ENCODE results near the gene USP17L28. TPM values are rescaled to one million over a fixed set of nuclear protein-coding genes. Genes with fewer than 3 reads are reported as not detected.

The USP17L28 gene
- not detected in 2 replicates for total RNA-seq

GRCh38 chr4:9348593-9348992, at the start of gene USP17L28:
Gene USP17L28, plus strand, starts transcription at chr4:9348893. Its CDS starts 0 bp downstream, at chr4:9348893.

GRCh38 chr4:9324865-9325264, 23.8 kb upstream of the USP17L28 start, which contains the start of gene USP17L24:
Gene USP17L24, plus strand, starts transcription at chr4:9325165. Its CDS starts 0 bp downstream, at chr4:9325165.

GRCh38 chr4:9329611-9330010, 19.1 kb upstream of the USP17L28 start, which contains the start of gene USP17L25:
Gene USP17L25, plus strand, starts transcription at chr4:9329911. Its CDS starts 0 bp downstream, at chr4:9329911.

GRCh38 chr4:9334358-9334757, 14.3 kb upstream of the USP17L28 start, which contains the start of gene USP17L26:
Gene USP17L26, plus strand, starts transcription at chr4:9334658. Its CDS starts 0 bp downstream, at chr4:9334658.

GRCh38 chr4:9339103-9339502, 9.6 kb upstream of the USP17L28 start, which contains the start of gene USP17L5:
Gene USP17L5, plus strand, starts transcription at chr4:9339403. Its CDS starts 0 bp downstream, at chr4:9339403.

GRCh38 chr4:9343848-9344247, 4.8 kb upstream of the USP17L28 start, which contains the start of gene USP17L27:
Gene USP17L27, plus strand, starts transcription at chr4:9344148. Its CDS starts 0 bp downstream, at chr4:9344148.

GRCh38 chr4:9353338-9353737, 4.6 kb downstream of the USP17L28 start, which contains the start of gene USP17L29:
Gene USP17L29, plus strand, starts transcription at chr4:9353638. Its CDS starts 0 bp downstream, at chr4:9353638.

GRCh38 chr4:9362829-9363228, 14.1 kb downstream of the USP17L28 start, which contains the start of gene USP17L30:
Gene USP17L30, plus strand, starts transcription at chr4:9363129. Its CDS starts 0 bp downstream, at chr4:9363129.

Other genes with a start within 250 kb of the USP17L28 start
- gene FAM90A26, start 178.5 kb upstream of the USP17L28 start, total RNA-seq, result not detected in 2 replicates
- gene USP17L10, start 138.2 kb upstream of the USP17L28 start, total RNA-seq, result not detected in 2 replicates
- gene USP17L11, start 133.5 kb upstream of the USP17L28 start, total RNA-seq, result not detected in 2 replicates
- not detected in 2 replicates for gene USP17L12, start 128.7 kb upstream of the USP17L28 start, total RNA-seq
- not detected in 2 replicates for gene USP17L13, start 124.0 kb upstream of the USP17L28 start, total RNA-seq
- not detected in 2 replicates for gene USP17L15, start 114.5 kb upstream of the USP17L28 start, total RNA-seq
- gene USP17L17, start 105.0 kb upstream of the USP17L28 start, total RNA-seq, result not detected in 2 replicates
- gene USP17L18, start 100.3 kb upstream of the USP17L28 start, total RNA-seq, result not detected in 2 replicates
- not detected in 2 replicates for gene USP17L19, start 95.5 kb upstream of the USP17L28 start, total RNA-seq
- not detected in 2 replicates for gene USP17L20, start 90.8 kb upstream of the USP17L28 start, total RNA-seq
- gene USP17L21, start 86.0 kb upstream of the USP17L28 start, total RNA-seq, result not detected in 2 replicates
- gene USP17L22, start 81.3 kb upstream of the USP17L28 start, total RNA-seq, result not detected in 2 replicates
- gene USP17L24, start 23.7 kb upstream of the USP17L28 start, total RNA-seq, result not detected in 2 replicates
- gene USP17L25, start 19.0 kb upstream of the USP17L28 start, total RNA-seq, result not detected in 2 replicates
- not detected in 2 replicates for gene USP17L26, start 14.2 kb upstream of the USP17L28 start, total RNA-seq
- not detected in 2 replicates for gene USP17L5, start 9.5 kb upstream of the USP17L28 start, total RNA-seq
- gene USP17L27, start 4.7 kb upstream of the USP17L28 start, total RNA-seq, result not detected in 2 replicates
- gene USP17L29, start 4.7 kb downstream of the USP17L28 start, total RNA-seq, result not detected in 2 replicates
- not detected in 2 replicates for gene USP17L30, start 14.2 kb downstream of the USP17L28 start, total RNA-seq
- not detected in 2 replicates for gene DEFB131A, start 95.5 kb downstream of the USP17L28 start, total RNA-seq

All from placental epithelial cell (primary cell).